Activated CD4-positive, alpha-beta T cell treated with anti-CD3 and anti-CD28 coated beads, Interleukin-2, amount 10 ng/mL, durations not matched to agents 24 days and 14 days (primary cell): ENCODE results near the gene PLCB3. TPM values are rescaled to one million over a fixed set of nuclear protein-coding genes. Genes with fewer than 3 reads are reported as not detected.

Experiments used
- DNase-seq: peaks from one replicate; pipeline ENCODE4 v3.0.0; 2022
- H3K27ac Mint-ChIP-seq: one replicate; pipeline ENCODE4 v1.8.0; 2022; ENCODE audit warnings: mild to moderate bottlenecking, mixed read lengths
- H3K27me3 Mint-ChIP-seq: one replicate; pipeline ENCODE4 v1.8.0; 2022; ENCODE audit warnings: mixed read lengths
- H3K36me3 Mint-ChIP-seq: one replicate; pipeline ENCODE4 v1.8.0; 2022; ENCODE audit warnings: low read depth, mild to moderate bottlenecking, mixed read lengths
- H3K4me1 Mint-ChIP-seq: one replicate; pipeline ENCODE4 v1.8.0; 2021; ENCODE audit warnings: mixed read lengths
- H3K4me3 Mint-ChIP-seq: one replicate; pipeline ENCODE4 v1.8.0; 2022; ENCODE audit warnings: mild to moderate bottlenecking, moderate library complexity, mixed read lengths
- H3K9me3 Mint-ChIP-seq: one replicate; pipeline ENCODE4 v1.8.0; 2021; ENCODE audit warnings: mixed read lengths
- intact Hi-C: fragments of 100-400 bp; cut with micrococcal nuclease; formaldehyde crosslinking; loops from one replicate; pipeline ENCODE4 v1.15.1; 2023
- total RNA-seq: library from RNA; stranded (reverse); gene quantifications from 2 replicates; pipeline ENCODE4 v1.2.3, GENCODE V29; 2022

PLCB3 gene
- total RNA-seq, 1 donor from 2014 or later = 16.6 TPM

GRCh38 chr11:64253043-64253442 lies 1.7 kb downstream of the PLCB3 start:
- Mint-ChIP-seq H3K27ac (no peak overlapping the region), H3K4me1 (peaks cover 19% of the 10 kb centered on the region), H3K36me3 (peaks cover 15% of the 10 kb centered on the region), H3K4me3 (no peak overlapping the region), H3K9me3 (no peaks in the 10 kb centered on the region), H3K27me3 (no peaks in the 10 kb centered on the region)
- no peak for DNase-seq
- intact Hi-C loops = no loop called here

GRCh38 chr11:64253481-64253880 lies 2.2 kb downstream of the PLCB3 start:
- Mint-ChIP-seq H3K4me3 (no peak overlapping the region), H3K27me3 (no peaks in the 10 kb centered on the region), H3K9me3 (no peaks in the 10 kb centered on the region), H3K4me1 (peaks cover 19% of the 10 kb centered on the region), H3K27ac (no peak overlapping the region), H3K36me3 (peaks cover 17% of the 10 kb centered on the region)
- intact Hi-C loops = no loop called here
- no peak for DNase-seq

GRCh38 chr11:64254326-64254725 lies 3.0 kb downstream of the PLCB3 start:
- Mint-ChIP-seq H3K9me3 (no peaks in the 10 kb centered on the region), H3K4me3 (no peak overlapping the region), H3K27me3 (no peaks in the 10 kb centered on the region), H3K4me1 (peaks cover 19% of the 10 kb centered on the region), H3K27ac (no peak overlapping the region), H3K36me3 (peaks cover 22% of the 10 kb centered on the region)
- intact Hi-C loops = no loop called here
- DNase-seq = no peak

- Mint-ChIP-seq H3K4me3 (no peak overlapping the region), H3K27ac (no peak overlapping the region), H3K36me3 (peaks cover 32% of the 10 kb centered on the region), H3K4me1 (peaks cover 25% of the 10 kb centered on the region), H3K9me3 (no peaks in the 10 kb centered on the region), H3K27me3 (no peaks in the 10 kb centered on the region)
- intact Hi-C loops = no loop called here
- no peak for DNase-seq
Observed at GRCh38 chr11:64255135-64256128, 4.1 kb downstream of the PLCB3 start.

- no peaks in the 10 kb centered on the region for H3K9me3 Mint-ChIP-seq
- no peak for DNase-seq
- peaks cover 20% of the 10 kb centered on the region for H3K4me1 Mint-ChIP-seq
- no peaks in the 10 kb centered on the region for H3K27me3 Mint-ChIP-seq
- no peak overlapping the region for H3K4me3 Mint-ChIP-seq
- no peak overlapping the region for H3K27ac Mint-ChIP-seq
- peaks cover 32% of the 10 kb centered on the region for H3K36me3 Mint-ChIP-seq
- intact Hi-C loops = no loop called here
Observed at GRCh38 chr11:64256300-64256699, 5.0 kb downstream of the PLCB3 start.

GRCh38 chr11:64258356-64258755 lies 7.0 kb downstream of the PLCB3 start:
- Mint-ChIP-seq H3K27ac (no peak overlapping the region), H3K4me3 (no peak overlapping the region), H3K36me3 (peaks cover 40% of the 10 kb centered on the region), H3K9me3 (no peaks in the 10 kb centered on the region), H3K4me1 (peaks cover 14% of the 10 kb centered on the region), H3K27me3 (no peaks in the 10 kb centered on the region)
- DNase-seq = no peak
- intact Hi-C loops = no loop called here

GRCh38 chr11:64258946-64259532 lies 7.7 kb downstream of the PLCB3 start:
- no peaks in the 10 kb centered on the region for H3K9me3 Mint-ChIP-seq
- intact Hi-C loops = no loop called here
- H3K4me3 Mint-ChIP-seq = no peak overlapping the region
- H3K4me1 Mint-ChIP-seq = peaks cover 12% of the 10 kb centered on the region
- peaks cover 38% of the 10 kb centered on the region for H3K36me3 Mint-ChIP-seq
- H3K27me3 Mint-ChIP-seq = no peaks in the 10 kb centered on the region
- no peak overlapping the region for H3K27ac Mint-ChIP-seq
- no peak for DNase-seq

- no peak for DNase-seq
- H3K27me3 Mint-ChIP-seq = no peaks in the 10 kb centered on the region
- H3K4me1 Mint-ChIP-seq = peaks cover 12% of the 10 kb centered on the region
- no peak overlapping the region for H3K27ac Mint-ChIP-seq
- no peaks in the 10 kb centered on the region for H3K9me3 Mint-ChIP-seq
- peaks cover 38% of the 10 kb centered on the region for H3K36me3 Mint-ChIP-seq
- intact Hi-C loops = no loop called here
- H3K4me3 Mint-ChIP-seq = no peak overlapping the region
Observed at GRCh38 chr11:64259533-64260067, 8.3 kb downstream of the PLCB3 start.

- Mint-ChIP-seq H3K4me1 (peaks cover 12% of the 10 kb centered on the region), H3K4me3 (no peak overlapping the region), H3K9me3 (no peaks in the 10 kb centered on the region), H3K36me3 (peaks cover 35% of the 10 kb centered on the region), H3K27me3 (no peaks in the 10 kb centered on the region), H3K27ac (peak overlapping the region; percentile 48)
- intact Hi-C loops = no loop called here
- DNase-seq = no peak
Observed at GRCh38 chr11:64260147-64260708, 8.9 kb downstream of the PLCB3 start.

GRCh38 chr11:64261556-64262080 lies 10.3 kb downstream of the PLCB3 start:
- intact Hi-C loops = no loop called here
- no peak overlapping the region for H3K27ac Mint-ChIP-seq
- H3K4me3 Mint-ChIP-seq = no peak overlapping the region
- H3K27me3 Mint-ChIP-seq = no peaks in the 10 kb centered on the region
- DNase-seq = no peak
- no peaks in the 10 kb centered on the region for H3K9me3 Mint-ChIP-seq
- H3K4me1 Mint-ChIP-seq = peaks cover 12% of the 10 kb centered on the region
- peaks cover 34% of the 10 kb centered on the region for H3K36me3 Mint-ChIP-seq

- Mint-ChIP-seq H3K4me3 (no peak overlapping the region), H3K27ac (no peak overlapping the region), H3K4me1 (peaks cover 12% of the 10 kb centered on the region), H3K36me3 (peaks cover 33% of the 10 kb centered on the region), H3K27me3 (no peaks in the 10 kb centered on the region), H3K9me3 (no peaks in the 10 kb centered on the region)
- no peak for DNase-seq
- intact Hi-C loops = no loop called here
Observed at GRCh38 chr11:64262271-64263002, 11.1 kb downstream of the PLCB3 start.

GRCh38 chr11:64263021-64263946 lies 12.0 kb downstream of the PLCB3 start:
- Mint-ChIP-seq H3K27ac (no peak overlapping the region), H3K36me3 (peaks cover 28% of the 10 kb centered on the region), H3K9me3 (no peaks in the 10 kb centered on the region), H3K27me3 (no peaks in the 10 kb centered on the region), H3K4me1 (peaks cover 18% of the 10 kb centered on the region), H3K4me3 (no peak overlapping the region)
- intact Hi-C loops = no loop called here
- DNase-seq = no peak
